ENCODE measurements around the gene RTN4R. TPM values are rescaled to one million over a fixed set of nuclear protein-coding genes. Genes with fewer than 3 reads are reported as not detected.

RTN4R gene
- total RNA-seq, 4 donors from 2014 or later, result 9.1 to 15.7 (median 12.9) TPM

GRCh38 chr22:20224917-20225692 lies 43.0 kb downstream of the RTN4R start:
- intact Hi-C loops (cut with DNase I; ENCODE audit: low total_unique reads), result no loop called here
- WGBS, 2 donors, result 91 to 94% methylated on average over 13 to 16 of the region's 18 CpGs
- TF ChIP-seq CTCF (IDR thresholded peaks at IDR 0.05), result no peak
- no peak for TF ChIP-seq POLR2A (IDR thresholded peaks at IDR 0.05)
- H3K4me3 ChIP-seq (ENCODE audit: low read depth, poor library complexity, severe bottlenecking), result no peak overlapping the region
- DNase-seq (ENCODE audit: low spot score in 2 of 2), result no peak

GRCh38 chr22:20224256-20224626 lies 43.9 kb downstream of the RTN4R start:
- TF ChIP-seq CTCF (IDR thresholded peaks at IDR 0.05), result no peak
- TF ChIP-seq POLR2A (IDR thresholded peaks at IDR 0.05), result no peak
- 68 to 76% methylated on average over 3 of the region's 3 CpGs for WGBS, 2 donors
- DNase-seq (ENCODE audit: low spot score in 2 of 2), result no peak
- intact Hi-C loops (cut with DNase I; ENCODE audit: low total_unique reads), result no loop called here
- H3K4me3 ChIP-seq (ENCODE audit: low read depth, poor library complexity, severe bottlenecking), result no peak overlapping the region

GRCh38 chr22:20223421-20224255 lies 44.5 kb downstream of the RTN4R start:
- intact Hi-C loops (cut with DNase I; ENCODE audit: low total_unique reads), result no loop called here
- H3K4me3 ChIP-seq (ENCODE audit: low read depth, poor library complexity, severe bottlenecking), result no peak overlapping the region
- DNase-seq (ENCODE audit: low spot score in 2 of 2), result no peak
- TF ChIP-seq POLR2A (IDR thresholded peaks at IDR 0.05), result no peak
- TF ChIP-seq CTCF (IDR thresholded peaks at IDR 0.05), result no peak
- WGBS, 2 donors, result 85 to 89% methylated on average over 20 to 25 of the region's 29 CpGs

GRCh38 chr22:20222764-20223420 lies 45.2 kb downstream of the RTN4R start:
- intact Hi-C loops (cut with DNase I; ENCODE audit: low total_unique reads), result no loop called here

More at GRCh38 chr22:20222764-20223420, 45.2 kb downstream of the RTN4R start:
- 80 to 86% methylated on average over 5 to 7 of the region's 7 CpGs for WGBS, 2 donors
- no peak for DNase-seq (ENCODE audit: low spot score in 2 of 2)
- TF ChIP-seq CTCF (IDR thresholded peaks at IDR 0.05), result no peak
- no peak for TF ChIP-seq POLR2A (IDR thresholded peaks at IDR 0.05)
- no peak overlapping the region for H3K4me3 ChIP-seq (ENCODE audit: low read depth, poor library complexity, severe bottlenecking)

Measured in lower leg skin (tissue), 4 donors.